Tibial nerve (tissue), 4 donors: ENCODE results near the gene GRK2. TPM values are rescaled to one million over a fixed set of nuclear protein-coding genes. Genes with fewer than 3 reads are reported as not detected.
A peak's percentile ranks its signal among the peaks of the same experiment; 100 is the strongest.

Experiments
- DNase-seq, 2 donors: peaks; one replicate each; pipeline ENCODE4 v3.0.0-alpha.2; 2019; ENCODE audit warnings: low spot score in 2 of 2
- H3K27ac ChIP-seq, 4 donors: fragments of 200-600 bp; sonication (generic) in 3 of 4; one replicate each; pipeline ENCODE4 v1.5.1; 2017 to 2019; ENCODE audit warnings: mild to moderate bottlenecking in 1 of 4
- H3K27me3 ChIP-seq, 2 donors: fragments of 200-600 bp; sonication (generic) in 1 of 2; one replicate each; pipeline versions ENCODE4 v1.5.1 to v1.6.0; 2017 to 2019
- H3K36me3 ChIP-seq, 3 donors: fragments of 200-600 bp; sonication (generic); one replicate each; pipeline ENCODE4 v1.5.1; 2018 to 2019
- H3K4me1 ChIP-seq, 4 donors: fragments of 200-600 bp; sonication (generic) in 3 of 4; one replicate each; pipeline ENCODE4 v1.5.1; 2017 to 2019
- H3K4me3 ChIP-seq, 4 donors: fragments of 200-600 bp; sonication (generic) in 3 of 4; one replicate each; pipeline ENCODE4 v1.5.1; 2017 to 2019; ENCODE audit warnings: mild to moderate bottlenecking in 1 of 4, moderate library complexity in 1 of 4
- H3K9me3 ChIP-seq, 4 donors: fragments of 200-600 bp; sonication (generic) in 3 of 4; one replicate each; pipeline ENCODE4 v1.5.1; 2017 to 2019
- EP300 ChIP-seq, 2 donors: sonication (generic); formaldehyde crosslinking; IDR thresholded peaks; one replicate each; pipeline ENCODE4 v1.6.1; 2017; ENCODE audit warnings: antibody characterized with exemption in 2 of 2, mild to moderate bottlenecking in 1 of 2
- POLR2A ChIP-seq, 2 donors: fragments of 450-650 bp; IDR thresholded peaks; one replicate each; pipeline ENCODE4 v1.6.1; 2017; ENCODE audit warnings: antibody characterized with exemption in 2 of 2, mild to moderate bottlenecking in 2 of 2, moderate library complexity in 2 of 2
- WGBS, 2 donors: methylation state at CpG; one replicate each; pipeline ENCODE4 v1.1.5; 2018; 5-methylcytosine and 5-hydroxymethylcytosine counted together
- total RNA-seq, 4 donors: library from RNA; depleted of rRNA; stranded (reverse); fragments of >200 nt; gene quantifications; one replicate each; pipeline ENCODE4 v1.1.0, GENCODE V29; 2016
- TF ChIP-seq, protein P1 (sequence below), 5 experiments: fragments of 200-600 bp in 3 of 5; fragments of 450-650 bp in 2 of 5; sonication (generic) in 3 of 5; IDR thresholded peaks; one replicate each; pipeline ENCODE4 v1.5.1; 2016 to 2019; ENCODE audit warnings: antibody characterized with exemption in 5 of 5, mild to moderate bottlenecking in 3 of 5, moderate library complexity in 2 of 5

Gene GRK2
- total RNA-seq, 4 donors from 2014 or later, result 46.0 to 134 (median 65.4) TPM

GRCh38 chr11:67291481-67292381 lies 25.5 kb downstream of the GRK2 start:
- peaks cover 0 to 59% (median 27%) of the 10 kb centered on the region in 4 donors for H3K4me1 ChIP-seq
- no peak for DNase-seq
- H3K27me3 ChIP-seq, result no peaks in the 10 kb centered on the region
- 88 to 90% methylated on average over 31 to 33 of the region's 33 CpGs for WGBS, 2 donors
- peaks cover 0 to 19% (median 3%) of the 10 kb centered on the region in 4 donors for H3K9me3 ChIP-seq
- TF ChIP-seq EP300 (IDR thresholded peaks at IDR 0.05) (no peak), POLR2A (IDR thresholded peaks at IDR 0.05) (no peak)
- TF ChIP-seq, protein P1, sequence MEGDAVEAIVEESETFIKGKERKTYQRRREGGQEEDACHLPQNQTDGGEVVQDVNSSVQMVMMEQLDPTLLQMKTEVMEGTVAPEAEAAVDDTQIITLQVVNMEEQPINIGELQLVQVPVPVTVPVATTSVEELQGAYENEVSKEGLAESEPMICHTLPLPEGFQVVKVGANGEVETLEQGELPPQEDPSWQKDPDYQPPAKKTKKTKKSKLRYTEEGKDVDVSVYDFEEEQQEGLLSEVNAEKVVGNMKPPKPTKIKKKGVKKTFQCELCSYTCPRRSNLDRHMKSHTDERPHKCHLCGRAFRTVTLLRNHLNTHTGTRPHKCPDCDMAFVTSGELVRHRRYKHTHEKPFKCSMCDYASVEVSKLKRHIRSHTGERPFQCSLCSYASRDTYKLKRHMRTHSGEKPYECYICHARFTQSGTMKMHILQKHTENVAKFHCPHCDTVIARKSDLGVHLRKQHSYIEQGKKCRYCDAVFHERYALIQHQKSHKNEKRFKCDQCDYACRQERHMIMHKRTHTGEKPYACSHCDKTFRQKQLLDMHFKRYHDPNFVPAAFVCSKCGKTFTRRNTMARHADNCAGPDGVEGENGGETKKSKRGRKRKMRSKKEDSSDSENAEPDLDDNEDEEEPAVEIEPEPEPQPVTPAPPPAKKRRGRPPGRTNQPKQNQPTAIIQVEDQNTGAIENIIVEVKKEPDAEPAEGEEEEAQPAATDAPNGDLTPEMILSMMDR (IDR thresholded peaks at IDR 0.05), result no peak
- H3K4me3 ChIP-seq, result no peak overlapping the region
- H3K27ac ChIP-seq, result peak overlapping the region in 1 of 4 donors; percentile 8
- H3K36me3 ChIP-seq, result peaks cover 0 to 64% (median 10%) of the 10 kb centered on the region in 3 donors

DNA sequence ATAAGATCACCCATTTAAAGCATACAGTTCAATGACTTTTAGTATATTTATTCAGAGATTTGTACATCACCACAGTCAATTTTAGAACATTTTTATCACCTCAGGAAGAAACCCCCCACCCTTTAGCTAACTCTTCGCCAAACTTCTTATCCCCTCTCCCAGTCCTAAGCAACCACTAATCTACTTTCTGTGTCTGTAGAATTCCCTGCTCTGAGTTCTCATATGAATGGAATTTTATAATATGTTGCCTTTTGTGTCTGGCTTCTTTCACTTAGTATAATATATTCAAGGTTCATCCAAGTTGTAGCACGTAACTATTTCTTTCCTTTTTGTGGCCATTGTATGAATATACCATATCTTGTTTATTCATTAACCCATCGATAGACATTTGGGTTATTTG lies 26.4 kb downstream of the GRK2 start:
- H3K4me1 ChIP-seq, result peaks cover 0 to 49% (median 19%) of the 10 kb centered on the region in 4 donors
- no peak overlapping the region for H3K4me3 ChIP-seq
- TF ChIP-seq POLR2A (IDR thresholded peaks at IDR 0.05), result no peak
- TF ChIP-seq, protein P1 (IDR thresholded peaks at IDR 0.05), result no peak
- TF ChIP-seq EP300 (IDR thresholded peaks at IDR 0.05), result no peak
- H3K9me3 ChIP-seq, result peaks cover 0 to 20% (median 3%) of the 10 kb centered on the region in 4 donors
- WGBS, 2 donors, result 50 to 55% methylated on average over 3 of the region's 3 CpGs
- H3K36me3 ChIP-seq, result peaks cover 0 to 68% (median 11%) of the 10 kb centered on the region in 3 donors
- no peak for DNase-seq
- no peaks in the 10 kb centered on the region for H3K27me3 ChIP-seq
- no peak overlapping the region for H3K27ac ChIP-seq

DNA sequence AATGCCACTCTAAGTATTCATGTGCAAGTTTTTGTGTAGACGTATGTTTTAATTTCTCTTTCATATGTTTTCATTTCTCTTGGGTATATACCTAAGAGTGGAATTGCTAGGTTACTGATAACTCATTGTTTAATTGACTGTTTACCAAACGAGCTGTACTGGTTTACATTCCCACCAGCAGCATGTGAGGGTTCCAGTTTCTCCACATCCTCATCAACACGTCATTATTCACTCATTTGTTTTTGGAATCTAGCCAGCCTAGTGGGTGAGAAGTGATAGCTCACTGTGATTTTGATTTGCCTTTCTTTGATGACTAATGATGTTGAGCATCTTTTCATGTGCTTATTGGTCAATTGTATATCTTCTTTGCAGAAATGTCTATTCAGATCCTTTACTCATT lies 26.8 kb downstream of the GRK2 start:
- TF ChIP-seq EP300 (IDR thresholded peaks at IDR 0.05) (no peak), POLR2A (IDR thresholded peaks at IDR 0.05) (no peak)
- TF ChIP-seq, protein P1 (IDR thresholded peaks at IDR 0.05), result no peak
- H3K4me1 ChIP-seq, result peaks cover 0 to 45% (median 15%) of the 10 kb centered on the region in 4 donors
- H3K4me3 ChIP-seq, result no peak overlapping the region
- DNase-seq, result no peak
- no peak overlapping the region for H3K27ac ChIP-seq
- 30 to 31% methylated on average over 3 of the region's 3 CpGs for WGBS, 2 donors
- no peaks in the 10 kb centered on the region for H3K27me3 ChIP-seq
- peaks cover 0 to 20% (median 3%) of the 10 kb centered on the region in 4 donors for H3K9me3 ChIP-seq
- H3K36me3 ChIP-seq, result peaks cover 0 to 70% (median 11%) of the 10 kb centered on the region in 3 donors

DNA sequence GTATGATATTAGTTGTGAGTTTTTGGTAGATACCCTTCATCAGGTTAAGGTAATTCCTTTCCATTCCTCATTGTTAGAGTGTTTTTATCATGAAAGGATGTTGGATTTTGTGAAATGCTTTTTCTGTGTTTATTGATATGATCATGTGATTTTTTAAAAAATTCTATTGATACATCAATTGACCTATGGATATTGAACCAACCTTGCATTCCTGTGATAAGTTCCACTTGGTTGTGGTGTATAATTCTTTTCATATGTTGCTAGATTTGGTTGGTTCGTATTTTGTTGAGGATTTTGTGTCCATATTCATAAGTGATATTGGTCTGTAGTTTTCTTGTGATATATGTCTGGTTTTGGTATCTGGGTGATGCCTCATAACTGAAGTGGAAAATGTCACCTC lies 29.6 kb downstream of the GRK2 start:
- Histone ChIP-seq H3K9me3 (peaks cover 0 to 20% (median 3%) of the 10 kb centered on the region in 4 donors), H3K27me3 (no peaks in the 10 kb centered on the region), H3K27ac (no peak overlapping the region), H3K4me1 (peaks cover 0 to 30% (median 2%) of the 10 kb centered on the region in 4 donors), H3K4me3 (no peak overlapping the region), H3K36me3 (peaks cover 0 to 89% (median 19%) of the 10 kb centered on the region in 3 donors)
- WGBS, 2 donors, result 96% methylated on average over 1 of the region's 1 CpG
- no peak for TF ChIP-seq EP300 (IDR thresholded peaks at IDR 0.05)
- TF ChIP-seq POLR2A (IDR thresholded peaks at IDR 0.05), result no peak
- TF ChIP-seq, protein P1 (IDR thresholded peaks at IDR 0.05), result no peak
- no peak for DNase-seq

- Histone ChIP-seq H3K27ac (no peak overlapping the region), H3K4me3 (no peak overlapping the region), H3K36me3 (peaks cover 0 to 79% (median 19%) of the 10 kb centered on the region in 3 donors), H3K4me1 (peaks cover 0 to 21% (median 12%) of the 10 kb centered on the region in 4 donors), H3K9me3 (peaks cover 0 to 20% (median 3%) of the 10 kb centered on the region in 4 donors), H3K27me3 (no peaks in the 10 kb centered on the region)
- 90 to 91% methylated on average over 7 of the region's 7 CpGs for WGBS, 2 donors
- no peak for DNase-seq
- TF ChIP-seq EP300 (IDR thresholded peaks at IDR 0.05), result no peak
Observed at GRCh38 chr11:67298786-67299185, 32.5 kb downstream of the GRK2 start.
